H1 (cell line): ENCODE data around the gene LAMTOR4. TPM values are rescaled to one million over a fixed set of nuclear protein-coding genes. Genes with fewer than 3 reads are reported as not detected.

Experiments used
- EP300 ChIP-seq, 2 experiments: IDR thresholded peaks; 1 replicate in 1 of 2; 2 replicates in 1 of 2; pipeline ENCODE4 v1.6.1; 2011 to 2012; ENCODE audit warnings: low read depth in 2 of 2, low read length in 2 of 2, mild to moderate bottlenecking in 2 of 2, borderline replicate concordance in 1 of 2, inconsistent platforms in 1 of 2, moderate library complexity in 1 of 2
- polyA plus RNA-seq, 7 experiments: library from polyadenylated mRNA; depleted of rRNA in 3 of 7; stranded (reverse) in 5 of 7; unstranded in 2 of 7; fragments of >200 nt in 5 of 7; fragments of 200-250 nt in 2 of 7; gene quantifications; 1 replicate in 5 of 7; 2 replicates in 1 of 7; 4 replicates in 1 of 7; pipeline versions ENCODE4 v1.2.1 to v1.2.3, GENCODE V29; 2011 to 2013; ENCODE audit warnings: missing spikeins in 2 of 7, mixed read lengths in 2 of 7
- total RNA-seq: library from RNA; stranded (reverse); fragmentation: NEBNext Ultra II Directional; extraction: Animal tissue kit (Norgen Biotek cat#: 25700); gene quantifications from 2 replicates; pipeline ENCODE4 v1.2.1, GENCODE V29; 2021

LAMTOR4 gene
- total and polyA plus RNA-seq, 2 of the 8 experiments (the other 6 are each of a cell fraction or from before 2014, with no cell fraction given), result 153 to 622 TPM

- no peak for TF ChIP-seq EP300 (IDR thresholded peaks at IDR 0.05; ENCODE audit: borderline replicate concordance in 1 of 2, low read depth in 2 of 2, low read length in 2 of 2)
Observed at GRCh38 chr7:100185726-100186125, 37.0 kb downstream of the LAMTOR4 start (continued).
